Islet precursor cell (in vitro differentiated cells): Measurements from ENCODE around the gene FAXC.
A peak's percentile ranks its signal among the peaks of the same experiment; 100 is the strongest.
"Not testable (repeated sequence)": the region's sequence is repeated elsewhere in the genome, so short reads cannot be mapped to it uniquely, and the experiment has no call there.

Experiments
- DNase-seq: peaks from one replicate; pipeline ENCODE4 v3.0.0-alpha.2; 2018

The FAXC gene

DNA sequence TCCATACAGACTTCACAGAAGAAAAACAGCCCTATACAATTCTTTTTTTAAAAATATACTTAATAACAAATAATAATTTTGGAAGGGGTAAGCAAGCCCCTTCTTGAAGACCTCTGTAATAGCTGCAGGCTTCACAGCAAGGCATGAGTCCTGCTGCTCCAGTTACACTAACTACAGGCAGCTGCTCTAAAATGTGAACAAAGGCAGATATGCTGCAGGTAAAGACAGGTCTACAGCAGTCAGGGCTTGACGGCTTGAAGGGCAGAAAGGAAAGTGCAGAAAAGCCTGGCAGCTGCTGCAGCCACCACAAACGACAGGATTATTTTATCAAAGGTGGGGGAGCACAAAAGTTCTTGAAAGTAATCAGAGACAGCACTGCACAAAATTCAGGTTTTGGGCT is 11.3 kb downstream of the FAXC start:
- no peak for DNase-seq

DNA sequence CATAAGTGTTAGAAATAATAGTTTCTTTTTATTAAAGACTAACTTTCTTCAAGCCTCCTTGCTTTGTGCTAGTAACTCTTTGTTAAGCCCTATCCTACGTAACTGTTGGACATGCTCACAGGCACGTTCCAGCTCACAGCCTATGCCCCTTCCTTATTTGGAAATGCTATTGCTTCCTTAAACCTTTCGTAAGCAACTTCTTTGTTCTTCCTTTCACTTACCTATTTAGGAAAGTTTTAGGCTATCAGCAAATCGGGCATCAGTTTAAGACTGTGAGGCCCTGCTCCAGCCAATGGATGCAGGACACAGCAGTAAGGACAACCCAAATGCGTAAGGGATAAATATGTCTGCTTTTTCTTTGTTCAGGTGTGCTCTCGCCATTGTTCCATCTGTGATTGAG is 14.2 kb downstream of the FAXC start:
- not testable (repeated sequence) for DNase-seq

DNA sequence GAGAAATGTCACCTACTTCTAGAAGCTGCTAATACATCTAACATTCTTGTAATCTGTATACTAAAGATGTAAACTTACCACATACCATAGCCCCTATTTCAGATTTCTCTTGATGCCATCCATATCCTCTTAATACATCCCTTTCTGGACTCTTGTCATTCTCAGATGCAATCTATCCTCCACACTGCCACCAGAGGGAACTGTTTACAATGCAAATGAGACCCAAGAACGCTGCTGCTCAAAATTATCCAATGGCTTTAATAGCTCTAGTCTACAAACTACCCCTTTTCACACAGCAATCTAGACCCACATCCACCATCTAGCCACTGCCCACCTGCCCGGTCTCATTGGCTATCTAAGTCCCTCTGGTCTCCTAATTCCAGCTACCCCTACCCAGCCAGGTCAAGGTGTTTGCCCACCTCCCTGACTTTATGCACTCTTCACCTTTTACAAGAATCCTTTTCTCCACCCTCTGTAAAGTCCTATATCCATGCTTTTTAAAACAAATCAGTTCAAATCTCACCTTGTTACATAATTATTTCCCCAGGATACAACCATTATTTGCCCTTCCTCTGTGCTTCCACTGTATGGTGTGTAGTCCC is 14.8 kb downstream of the FAXC start:
- no peak for DNase-seq

DNA sequence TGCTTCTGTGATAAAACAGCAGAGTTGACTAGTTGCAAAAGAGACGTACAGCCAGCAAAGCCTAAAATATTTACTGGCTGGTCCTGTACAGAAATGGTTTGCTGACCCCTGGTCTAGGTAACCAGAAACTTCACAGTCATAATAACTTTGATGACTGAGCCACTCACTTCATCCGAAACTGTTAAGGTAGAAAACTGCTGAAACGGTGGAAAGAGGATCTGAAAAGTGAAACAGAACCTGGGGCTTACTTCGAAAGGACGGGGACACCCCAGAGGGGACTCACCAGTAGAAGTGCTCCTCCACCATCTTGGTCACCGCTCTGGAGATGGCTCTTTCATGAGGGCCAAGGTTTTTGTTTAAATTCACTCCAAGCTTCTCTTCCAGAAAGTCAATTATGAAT is 16.4 kb downstream of the FAXC start:
- no peak for DNase-seq

DNA sequence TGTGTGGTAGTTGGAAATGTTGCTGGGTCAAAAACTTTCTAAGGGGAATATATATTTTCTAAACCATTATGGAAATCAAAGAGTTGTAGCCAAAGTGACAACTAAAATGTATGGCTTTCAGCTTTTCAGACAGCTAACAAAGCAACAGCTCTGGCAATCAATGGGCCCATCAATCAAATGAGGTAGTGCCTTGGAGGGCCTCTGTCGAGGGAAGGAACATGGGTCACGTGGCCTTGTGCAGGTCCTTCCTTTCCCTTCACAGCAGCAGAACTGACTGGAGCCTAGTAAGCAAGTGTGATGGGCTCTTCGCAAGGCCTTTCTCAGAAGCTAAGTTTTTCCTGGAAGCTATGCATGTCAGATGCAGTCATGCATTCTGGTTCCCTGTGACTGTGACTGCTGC is 17.9 kb downstream of the FAXC start:
- no peak for DNase-seq

DNA sequence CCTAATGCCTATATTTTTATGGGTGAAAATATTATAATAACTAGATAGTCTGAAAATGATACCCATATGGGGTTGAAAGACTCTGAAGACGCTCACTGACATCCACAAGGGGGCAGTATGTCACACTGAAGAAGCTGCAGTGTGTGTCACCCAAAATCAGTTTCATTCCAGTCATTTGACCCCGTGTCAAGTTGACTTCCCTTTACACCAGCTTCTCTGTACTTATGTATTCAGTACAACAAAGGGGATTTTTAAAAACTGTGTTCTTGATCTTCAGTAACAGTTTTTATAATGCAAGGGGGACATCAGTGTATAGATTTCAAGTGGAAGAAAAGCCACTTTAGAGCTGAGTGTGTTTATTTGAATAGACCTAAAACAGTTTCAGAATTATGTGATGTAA is 19.3 kb downstream of the FAXC start:
- no peak for DNase-seq

DNA sequence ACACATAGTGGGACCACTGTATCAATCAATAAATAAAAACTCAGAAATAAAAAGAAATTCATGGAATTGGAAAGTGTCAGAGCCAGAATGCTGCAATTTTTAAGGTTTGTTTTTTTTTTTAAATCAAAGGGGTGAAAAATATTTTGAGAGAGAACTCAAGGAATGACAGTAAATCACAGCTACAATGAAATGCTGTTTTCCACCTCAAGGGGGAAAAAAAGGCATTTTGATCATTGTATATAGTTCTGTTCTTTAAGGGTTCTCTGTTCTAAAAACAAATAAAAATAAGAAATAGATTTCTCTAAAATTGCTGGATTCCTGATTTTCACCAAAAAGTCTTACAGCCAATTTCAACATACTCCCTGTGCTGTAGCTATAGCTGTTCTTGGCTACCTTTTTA is 24.5 kb downstream of the FAXC start:
- DNase-seq, result no peak

DNA sequence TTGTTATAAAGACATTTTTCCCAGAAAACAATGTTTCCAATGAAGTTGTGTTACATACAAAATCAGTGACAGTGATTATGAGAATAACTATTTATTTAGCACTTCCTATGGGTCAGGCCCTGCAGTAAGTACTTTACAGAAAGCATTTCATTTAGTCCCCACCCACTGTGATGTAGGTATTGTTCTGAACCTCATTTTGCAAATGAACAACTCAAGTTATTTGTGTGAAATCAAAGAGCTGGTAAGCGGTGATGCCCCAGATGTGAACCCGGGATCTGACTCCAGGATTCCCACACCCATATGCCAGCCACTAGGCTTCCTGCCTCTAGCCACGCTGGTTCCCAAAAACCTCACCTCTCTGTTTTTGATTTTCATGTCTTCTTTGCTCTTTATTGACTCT is 30.9 kb downstream of the FAXC start:
- DNase-seq, result no peak

DNA sequence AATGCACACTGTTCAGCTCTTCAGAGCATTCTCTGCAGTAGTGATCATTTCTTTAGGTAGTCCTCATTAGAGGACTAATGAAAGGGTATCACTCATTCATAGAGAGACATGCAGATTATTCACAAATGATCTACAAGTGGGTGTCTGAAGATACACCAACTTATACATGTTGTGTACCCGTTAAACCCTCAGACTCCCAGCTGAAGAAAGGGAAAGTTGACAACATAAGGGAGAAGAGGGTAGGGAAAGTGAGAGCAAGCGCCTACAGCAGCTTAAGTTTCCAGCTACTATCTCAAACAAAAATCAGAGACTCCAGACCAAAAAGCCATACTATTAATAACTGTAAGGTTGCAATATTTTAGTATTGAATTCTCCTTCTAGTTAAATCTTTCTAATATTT is 37.1 kb downstream of the FAXC start:
- DNase-seq, result no peak

DNA sequence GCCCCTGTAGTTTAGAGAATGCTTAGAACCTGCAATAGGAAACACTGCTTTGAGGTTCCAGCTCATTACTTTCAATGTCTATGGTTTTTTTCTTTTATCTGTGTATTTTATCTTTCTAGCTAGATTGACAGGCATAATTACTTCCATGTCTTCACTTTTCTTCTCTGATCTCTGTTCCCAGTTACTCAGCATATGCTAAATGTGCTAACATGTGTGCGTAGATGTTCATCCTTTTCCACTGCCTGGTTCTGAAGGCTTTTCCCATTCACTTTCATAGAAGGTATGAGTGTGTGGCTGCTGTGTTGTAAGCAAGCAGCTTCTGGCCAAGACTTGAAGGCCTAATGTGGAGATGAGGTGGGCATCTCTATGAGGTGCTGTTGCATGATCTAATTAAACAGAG is 38.9 kb downstream of the FAXC start:
- DNase-seq, result no peak

DNA sequence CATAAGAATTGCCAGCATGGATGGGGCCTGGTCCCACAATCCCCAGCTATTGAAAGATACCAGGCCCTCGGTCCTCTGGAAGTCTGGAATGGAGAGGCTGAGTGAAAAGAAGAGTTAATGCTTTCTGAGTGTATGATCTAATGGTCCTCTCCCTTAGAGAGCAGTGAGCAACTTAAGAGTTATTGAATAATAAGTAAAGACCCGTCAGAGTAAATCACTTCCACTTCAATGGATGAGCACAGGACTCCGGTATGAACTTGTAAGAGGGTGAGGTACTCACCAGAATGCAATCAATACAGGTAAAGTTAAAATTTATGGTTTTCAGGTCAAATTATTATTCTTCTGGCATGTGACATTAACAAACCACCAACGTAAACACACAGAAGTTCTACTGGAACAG is 39.9 kb downstream of the FAXC start:
- no peak for DNase-seq

DNA sequence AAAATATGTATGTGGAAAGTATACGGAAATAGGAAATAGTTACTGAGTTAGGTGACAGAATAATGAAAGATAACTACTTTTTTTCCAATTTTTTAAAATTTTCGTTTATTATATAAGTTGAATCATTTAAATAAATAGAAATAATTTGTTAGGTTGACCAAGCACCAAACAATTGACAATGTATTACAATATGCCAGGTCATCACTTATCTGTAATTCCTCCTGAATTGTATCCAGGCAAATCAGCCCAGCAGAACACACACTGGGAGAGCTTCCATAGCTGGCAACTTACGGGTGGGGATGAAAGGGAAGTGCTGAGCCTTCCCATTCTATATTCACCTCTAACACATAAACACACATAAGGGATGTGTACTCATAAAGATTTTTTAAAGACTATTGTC is 40.7 kb downstream of the FAXC start:
- no peak for DNase-seq

DNA sequence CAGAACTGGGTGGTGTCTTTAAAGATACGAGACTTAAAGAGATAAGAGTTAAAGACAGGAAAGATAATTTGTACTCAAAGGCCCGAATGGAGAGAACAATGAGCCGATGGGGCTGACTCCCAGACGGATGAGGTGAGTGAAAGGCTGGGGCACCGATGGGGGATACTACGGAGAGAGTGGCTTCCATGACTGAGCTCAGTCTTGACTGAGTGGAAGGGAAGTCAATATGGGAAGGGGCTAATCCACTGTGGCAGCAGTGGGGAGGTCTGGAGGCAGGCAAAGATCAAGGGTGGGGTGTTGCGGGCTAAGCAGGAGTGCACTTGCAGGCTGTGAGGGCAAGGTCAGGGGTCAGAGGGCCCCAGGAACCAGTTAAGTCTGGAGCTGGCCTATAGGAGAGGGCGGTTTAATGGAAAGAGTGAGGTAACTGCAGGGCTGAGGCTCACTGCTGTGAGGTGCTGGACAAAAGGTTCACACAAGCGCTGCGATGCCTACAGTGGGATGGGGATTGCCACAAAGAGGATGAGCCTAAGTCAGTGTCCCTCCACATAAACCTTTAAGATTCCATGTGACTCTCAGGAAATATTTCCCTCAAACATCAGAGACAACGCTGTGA is 42.1 kb downstream of the FAXC start:
- DNase-seq, result no peak

DNA sequence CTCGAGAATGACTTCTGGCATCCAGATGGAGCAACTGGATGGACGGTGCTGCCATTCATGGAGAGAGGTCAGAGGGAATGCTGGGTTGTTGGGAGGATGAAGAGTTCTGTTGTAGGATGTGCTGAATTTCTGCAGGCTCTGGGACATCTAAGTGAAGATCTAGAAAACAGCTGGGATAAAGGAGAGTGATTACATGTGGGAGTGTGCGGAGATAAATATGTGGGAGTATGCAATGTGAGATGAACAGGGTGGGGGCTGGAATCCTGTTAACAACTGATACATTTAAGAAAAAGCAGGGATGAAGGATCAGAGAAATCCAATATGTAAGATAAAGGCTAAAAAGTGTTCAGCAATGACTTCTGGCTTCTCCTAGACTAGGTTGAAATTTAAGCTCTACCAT is 43.1 kb downstream of the FAXC start:
- DNase-seq, result no peak

DNA sequence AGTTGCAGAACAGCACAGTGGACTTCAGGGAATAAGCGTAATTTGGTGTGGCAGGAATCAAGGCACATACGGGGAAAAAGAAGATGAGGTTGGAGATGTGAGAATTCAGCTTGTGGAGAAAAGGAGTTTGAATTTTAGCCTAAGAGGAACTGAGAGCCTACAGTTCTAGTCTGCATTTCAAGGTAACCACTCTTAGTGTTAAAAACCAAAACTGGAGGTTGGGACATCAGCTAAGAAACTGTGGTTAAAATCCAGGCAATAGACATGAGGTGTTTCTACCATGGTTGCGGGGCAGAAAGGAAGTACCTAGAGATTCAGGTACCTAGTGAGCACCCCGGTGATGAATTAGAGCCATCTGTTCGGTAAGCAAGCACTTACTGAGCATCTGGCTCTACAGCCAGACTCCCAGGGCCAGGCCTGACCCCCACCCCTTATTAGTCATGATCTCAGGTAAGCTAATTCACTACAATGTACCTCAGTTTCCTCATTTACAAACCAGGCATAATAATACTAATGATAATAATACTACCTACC is 44.4 kb downstream of the FAXC start:
- no peak for DNase-seq

DNA sequence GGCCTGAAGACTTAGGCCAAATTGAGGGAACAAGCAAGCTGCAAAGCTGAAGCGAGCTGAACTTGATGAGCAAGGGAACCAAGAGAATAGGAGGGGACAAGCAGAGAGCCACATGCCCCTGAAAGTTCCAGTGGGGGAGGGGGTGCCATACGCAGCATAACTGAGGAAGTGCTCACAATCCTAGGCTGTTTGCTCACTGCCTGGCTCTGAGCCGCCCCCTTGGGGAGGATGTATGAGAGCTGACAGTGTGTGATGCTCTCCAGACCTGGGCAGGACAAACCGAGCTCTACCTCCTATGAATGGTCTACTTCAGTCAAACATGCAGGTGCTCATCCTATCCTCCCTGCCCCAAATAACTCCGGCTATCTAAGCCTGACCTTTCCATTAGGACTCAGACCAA is 52.1 kb downstream of the FAXC start:
- peak; percentile 80 for DNase-seq

DNA sequence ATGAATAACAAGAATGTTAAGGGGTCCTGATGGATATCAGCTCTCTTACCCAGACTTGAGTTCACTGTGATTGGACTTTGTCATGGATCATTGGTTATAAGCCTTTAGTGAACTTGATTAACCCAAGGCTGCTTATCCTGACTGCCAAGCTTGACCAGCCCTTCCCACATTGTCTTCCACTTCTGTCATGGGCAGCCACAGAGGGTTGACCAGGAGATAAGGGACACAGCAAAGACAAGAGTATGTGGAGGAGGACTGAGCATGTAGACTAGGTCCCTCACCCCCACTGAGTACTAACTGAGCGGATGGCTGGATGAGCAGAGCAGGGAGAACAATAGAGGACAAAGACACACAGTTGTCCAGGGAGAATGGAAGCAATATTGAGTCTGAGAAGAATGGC is 52.5 kb downstream of the FAXC start:
- DNase-seq, result no peak

DNA sequence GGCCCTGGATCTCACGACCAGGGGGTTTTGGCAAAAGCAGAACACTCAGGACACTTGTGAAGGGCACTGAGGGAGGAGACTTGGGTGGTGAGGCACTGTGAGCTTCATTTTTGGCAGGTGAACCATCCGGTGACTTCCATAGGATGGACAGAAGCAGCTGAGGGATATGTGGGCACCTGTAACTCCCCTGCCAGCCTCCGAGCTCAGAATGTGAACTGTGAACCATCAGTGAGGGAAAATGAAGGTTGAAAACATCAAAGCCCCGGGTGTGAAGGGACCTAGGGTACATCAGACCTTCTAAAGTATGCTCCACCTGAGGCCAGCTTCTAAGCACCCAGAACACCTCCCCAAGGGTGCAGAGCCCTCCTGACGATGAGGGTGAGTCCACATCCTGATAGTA is 53.2 kb downstream of the FAXC start:
- DNase-seq, result no peak

DNA sequence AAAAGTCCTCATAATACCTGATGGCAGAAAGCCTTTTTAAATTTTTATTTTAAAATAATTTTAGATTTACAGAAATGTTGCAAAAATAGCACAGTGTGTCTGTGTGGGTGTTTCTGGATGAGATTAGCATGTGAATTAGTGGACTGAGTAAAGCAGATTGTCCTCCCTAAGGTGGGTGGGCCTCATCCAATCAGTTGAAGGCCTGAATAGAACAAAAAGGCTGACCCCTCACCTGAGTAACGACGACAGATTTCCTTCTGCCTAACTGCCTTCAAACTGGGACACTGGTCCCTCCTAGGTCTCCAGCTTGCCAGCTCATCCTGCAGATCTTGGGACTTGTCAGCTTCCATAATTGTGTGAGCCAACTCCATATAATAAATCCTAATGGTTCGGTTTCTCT is 54.2 kb downstream of the FAXC start:
- no peak for DNase-seq

DNA sequence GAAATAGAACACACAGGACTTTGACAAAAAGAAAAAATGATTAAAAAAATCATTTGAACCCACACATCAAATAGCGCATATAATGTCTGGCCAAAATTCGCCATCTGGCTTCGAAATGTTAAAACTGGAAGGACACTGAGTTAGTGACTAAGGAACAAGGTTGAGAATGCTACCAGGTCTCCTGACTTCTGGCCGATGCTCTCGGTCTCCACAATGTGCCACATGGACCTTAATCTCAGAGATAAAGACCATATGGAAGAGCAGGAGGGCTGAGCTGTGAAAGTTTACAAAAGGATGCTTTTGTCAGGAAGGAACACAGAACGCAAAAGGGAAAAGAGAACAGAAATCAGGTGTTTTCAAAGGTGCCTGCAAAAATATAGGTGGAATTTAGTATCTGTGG is 54.7 kb downstream of the FAXC start:
- no peak for DNase-seq

DNA sequence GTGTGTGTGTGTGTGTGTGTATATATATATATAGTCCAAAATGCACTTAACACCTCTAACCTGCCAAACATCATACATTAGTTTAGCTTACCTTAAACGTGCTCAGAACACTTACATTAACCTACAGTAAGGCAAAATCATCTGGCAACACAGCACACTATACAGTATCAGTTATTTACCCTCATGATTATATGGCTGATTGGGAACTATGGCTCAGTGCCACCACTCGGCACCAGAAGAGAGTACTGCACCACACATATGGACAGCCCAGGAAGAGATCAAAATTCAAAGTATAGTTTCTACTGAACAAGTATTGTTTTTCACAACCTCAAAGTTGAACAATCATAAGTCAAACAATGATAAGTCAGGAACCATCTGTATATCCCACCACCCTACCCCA is 59.8 kb downstream of the FAXC start:
- DNase-seq, result no peak

DNA sequence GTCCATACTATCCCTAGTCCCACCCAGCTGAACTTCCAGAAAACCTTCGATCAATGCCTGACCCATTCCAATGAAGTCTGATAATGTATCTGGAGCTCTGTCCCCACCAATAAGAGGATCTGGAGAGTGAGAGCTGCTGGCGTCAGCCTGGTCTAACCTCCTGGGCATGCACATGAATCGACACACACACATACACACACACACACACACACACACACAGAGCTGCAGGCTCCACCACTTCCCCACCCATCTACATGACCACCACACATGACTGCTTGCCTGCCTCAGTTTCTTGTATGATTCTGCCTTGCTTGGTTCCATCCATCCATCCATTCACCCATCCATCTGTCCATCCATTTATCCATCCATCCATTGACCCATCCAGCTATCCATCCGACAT is 60.8 kb downstream of the FAXC start:
- no peak for DNase-seq

DNA sequence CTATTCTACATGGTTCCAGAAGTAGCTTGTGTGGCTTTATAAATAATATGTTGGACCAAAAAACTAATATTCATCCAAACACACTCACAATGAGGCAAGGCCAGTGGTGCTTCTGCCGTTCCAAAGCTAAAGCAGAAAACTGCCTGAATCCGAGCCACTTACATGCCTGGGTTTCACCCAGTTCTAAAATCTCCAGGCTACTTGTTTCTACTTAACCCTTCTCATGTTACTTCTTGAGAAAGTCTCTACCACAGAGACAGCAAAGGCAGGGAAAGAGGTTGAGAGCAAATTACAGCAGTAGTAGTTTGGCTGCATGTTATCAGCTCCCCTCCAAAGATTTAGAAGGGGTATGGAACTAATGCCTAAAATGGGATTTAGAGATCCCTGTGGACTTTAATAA is 62.0 kb downstream of the FAXC start:
- DNase-seq, result no peak

DNA sequence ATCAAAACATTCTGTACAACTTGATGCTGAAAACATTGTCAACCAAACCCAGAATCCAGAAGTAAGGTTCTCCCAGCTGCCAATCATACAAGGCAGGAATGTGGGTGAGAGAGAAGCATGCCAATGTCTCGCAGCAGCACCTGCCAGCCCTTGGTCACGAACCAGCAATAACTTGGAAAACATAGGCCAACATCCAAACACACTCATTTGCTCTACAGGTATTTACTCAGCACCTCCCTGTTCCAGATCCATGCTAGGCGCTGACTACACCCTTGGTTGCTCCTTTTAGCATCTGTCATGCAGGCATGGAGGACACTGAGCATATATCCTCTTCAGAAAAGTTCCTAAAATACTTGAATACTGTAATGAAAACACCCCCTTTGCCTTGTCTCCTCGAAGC is 63.6 kb downstream of the FAXC start:
- no peak for DNase-seq

DNA sequence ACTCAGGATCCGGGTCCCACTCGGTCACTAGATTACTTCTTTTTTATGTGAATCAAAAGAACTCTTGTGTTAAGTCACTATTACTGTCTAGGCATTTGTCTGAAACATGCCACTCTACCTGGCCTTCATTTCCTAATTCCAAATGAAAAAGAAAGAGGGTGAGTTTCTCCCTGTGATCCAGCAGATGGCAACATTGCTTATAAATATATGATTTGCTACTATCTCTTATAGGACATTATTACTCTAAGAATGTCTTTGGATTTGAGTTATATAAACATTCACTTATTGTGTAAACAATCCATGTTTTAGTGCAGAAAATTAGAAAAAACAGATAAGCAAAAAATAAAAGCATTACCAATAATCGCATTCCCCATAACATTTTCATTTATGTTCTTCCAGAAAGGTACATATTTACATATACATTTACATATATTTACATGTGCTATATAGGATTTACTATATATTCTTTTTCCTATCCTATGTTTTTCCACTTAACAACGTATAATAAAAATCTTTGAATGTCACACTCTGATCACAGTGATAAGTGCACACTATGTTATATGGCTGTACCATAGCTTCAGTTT is 66.9 kb downstream of the FAXC start:
- no peak for DNase-seq
